Measurements from ENCODE around the gene SORBS2.

The SORBS2 gene

DNA sequence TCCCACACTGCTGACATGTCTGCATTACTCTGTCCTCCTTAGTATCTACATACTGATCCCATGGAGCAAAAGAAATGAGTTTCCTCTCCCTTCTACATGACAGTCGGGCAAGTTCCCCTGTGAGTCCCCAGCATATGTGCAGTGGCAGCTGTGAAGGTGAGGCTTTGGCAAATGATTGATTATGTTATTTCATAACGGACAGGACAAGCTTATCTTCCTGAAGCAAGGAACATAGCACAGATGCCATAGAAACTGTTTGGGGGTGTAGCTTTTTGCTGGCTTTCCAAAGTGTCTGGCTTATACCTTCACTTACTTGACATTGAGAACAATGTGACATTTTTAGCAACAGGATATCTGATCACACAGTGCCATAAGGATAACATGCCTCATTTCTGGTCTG, 139.8 kb downstream of the SORBS2 start:
- DNase-seq (ENCODE audit: low read depth), result no peak

DNA sequence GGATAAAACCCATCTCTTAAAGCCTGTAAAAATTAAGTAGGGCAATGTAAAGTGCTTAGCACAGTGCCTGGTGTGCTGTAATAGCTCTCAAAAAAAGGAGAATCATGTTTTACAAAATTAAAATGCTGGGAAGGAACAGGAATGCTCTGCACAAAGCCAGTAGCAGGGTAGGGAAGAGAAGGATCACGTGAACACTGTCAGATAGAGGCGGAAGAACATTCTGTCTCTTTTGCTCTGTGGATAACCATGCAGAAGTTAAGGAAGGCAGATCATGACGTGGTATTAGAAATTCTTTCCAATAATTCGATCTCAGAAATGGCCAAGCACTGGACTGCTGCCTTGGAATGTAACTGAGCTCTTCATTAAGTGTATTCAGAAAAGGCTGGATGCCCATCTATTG, 140.5 kb downstream of the SORBS2 start:
- DNase-seq (ENCODE audit: low read depth), result no peak

DNA sequence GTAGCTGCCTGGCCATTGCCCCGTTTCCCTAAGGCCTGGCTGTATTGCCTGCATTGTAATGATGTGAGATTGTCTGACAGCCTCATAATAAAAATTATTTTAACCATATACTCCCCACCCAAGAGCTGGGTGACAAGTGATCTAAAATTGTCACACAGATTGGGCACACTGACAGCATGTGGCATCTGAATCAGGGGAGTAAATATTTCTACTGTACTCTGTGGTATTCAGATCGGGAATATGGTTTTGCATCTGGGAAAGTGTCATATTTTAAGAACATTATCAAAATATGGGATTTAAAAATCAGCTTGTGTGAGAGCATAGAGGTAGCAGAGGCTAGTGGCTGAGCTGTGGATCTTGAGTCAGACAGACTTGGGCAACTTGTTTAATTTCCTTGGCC, 140.9 kb downstream of the SORBS2 start:
- no peak for DNase-seq (ENCODE audit: low read depth)

DNA sequence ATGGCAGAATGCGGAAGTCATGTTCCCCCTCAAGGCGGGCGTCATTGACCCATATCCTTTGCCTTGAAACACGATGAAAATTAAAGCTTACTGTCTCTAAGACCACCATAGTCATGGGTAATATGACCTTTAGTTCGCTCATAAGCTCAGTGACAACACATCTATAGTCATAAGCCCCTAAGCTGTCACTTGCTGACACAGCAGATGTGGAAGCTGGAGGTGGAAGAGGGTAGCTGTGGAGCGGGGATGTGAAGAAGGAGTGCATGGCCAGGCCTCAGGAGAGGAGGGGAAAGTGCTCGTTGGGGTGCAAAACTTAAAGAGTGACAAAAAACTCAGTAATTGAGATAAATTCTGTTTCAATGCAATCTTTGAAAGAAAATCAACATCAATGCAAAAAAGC, 142.7 kb downstream of the SORBS2 start:
- DNase-seq (ENCODE audit: low read depth), result no peak

DNA sequence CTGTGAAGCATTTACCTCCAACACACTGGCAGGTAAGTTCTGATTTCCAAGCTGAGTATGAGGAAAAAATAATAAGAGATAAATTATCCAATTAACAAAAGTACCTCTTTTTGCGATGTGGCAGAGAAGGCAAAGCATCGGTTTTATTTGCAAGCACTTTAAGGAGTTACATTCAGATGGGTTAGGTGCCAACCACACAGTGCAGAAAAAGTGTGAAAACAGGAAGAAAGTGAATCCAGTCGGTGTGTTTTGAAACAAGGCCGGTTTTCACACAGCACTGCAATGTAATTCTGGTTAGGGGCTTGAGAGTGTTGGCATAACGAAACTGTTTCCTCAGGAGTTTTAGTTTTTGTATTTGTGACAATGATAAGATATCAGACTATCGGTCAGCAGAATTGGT, 145.8 kb downstream of the SORBS2 start:
- no peak for DNase-seq (ENCODE audit: low read depth)

DNA sequence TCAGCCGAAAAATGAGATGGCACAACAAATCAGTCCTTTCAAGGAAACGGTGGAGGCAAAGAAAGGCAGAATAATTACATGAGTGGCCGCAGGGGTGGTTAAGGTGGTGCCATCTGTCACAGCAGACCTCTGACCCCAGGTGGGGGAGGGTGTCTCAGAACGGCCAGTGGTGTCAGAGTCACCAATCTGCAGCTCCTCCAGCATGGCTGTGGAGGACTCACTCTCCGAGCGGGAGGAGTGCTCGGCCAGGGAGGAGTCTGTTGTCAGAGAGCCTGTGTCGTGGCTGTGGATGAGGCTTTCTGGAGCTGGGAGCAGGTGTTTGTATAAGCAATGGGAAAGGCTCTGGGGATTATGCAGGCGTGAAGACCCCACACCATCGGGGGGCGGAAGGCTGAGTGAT, 146.3 kb downstream of the SORBS2 start:
- DNase-seq (ENCODE audit: low read depth), result no peak

DNA sequence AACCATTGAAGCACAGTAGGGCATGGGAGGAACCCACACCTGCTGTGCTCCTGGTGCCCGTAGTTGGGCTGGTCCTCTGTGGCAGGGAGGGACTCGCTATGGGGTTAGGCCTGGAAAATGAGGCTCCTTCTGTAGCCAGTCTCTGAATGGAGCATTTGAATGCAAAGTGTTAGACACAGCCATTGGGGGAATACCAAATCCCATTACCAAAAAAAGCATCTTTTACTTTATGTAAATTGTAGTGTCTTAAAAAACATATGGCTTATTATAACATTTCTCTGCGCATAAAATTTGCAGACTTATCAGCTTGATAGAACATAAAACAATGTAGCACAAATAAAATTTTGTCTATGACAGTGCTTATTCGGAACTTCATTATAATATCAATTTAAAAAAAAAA, 147.5 kb downstream of the SORBS2 start:
- no peak for DNase-seq (ENCODE audit: low read depth)

DNA sequence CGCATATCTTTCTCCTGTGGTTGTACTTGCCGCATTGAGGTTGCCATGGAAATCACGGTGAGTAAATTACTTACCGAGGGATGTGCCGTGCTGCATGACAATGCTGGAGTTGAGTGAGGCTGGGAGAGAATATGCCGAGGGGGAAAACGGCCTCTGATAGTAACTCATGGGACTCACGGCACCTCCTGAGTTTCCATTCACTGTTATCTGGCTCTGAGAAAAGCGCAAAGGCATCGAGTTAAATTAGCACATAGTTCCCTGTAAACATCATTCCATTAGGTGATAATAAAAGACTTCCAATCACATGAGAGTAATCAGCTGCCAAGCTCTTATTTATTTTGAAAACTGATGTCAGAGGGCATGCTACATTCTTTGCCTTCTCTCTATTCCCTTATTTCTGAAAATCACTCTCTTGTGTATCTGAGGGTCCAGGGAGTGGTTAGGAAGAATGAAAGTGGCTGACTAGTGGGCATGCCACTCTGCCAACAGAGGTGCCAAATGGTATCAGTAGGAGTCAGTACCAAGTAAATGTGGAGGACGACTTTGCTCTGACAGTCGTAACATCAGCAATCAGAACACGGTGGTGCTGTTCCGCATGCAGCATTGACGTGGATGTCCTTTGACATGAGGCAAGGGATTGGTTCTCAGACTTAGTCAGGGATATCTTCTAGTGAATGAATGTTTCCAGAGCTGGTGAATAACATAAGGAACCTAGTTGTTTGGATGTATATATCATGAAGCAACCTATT, 149.8 kb downstream of the SORBS2 start:
- DNase-seq (ENCODE audit: low read depth), result no peak

DNA sequence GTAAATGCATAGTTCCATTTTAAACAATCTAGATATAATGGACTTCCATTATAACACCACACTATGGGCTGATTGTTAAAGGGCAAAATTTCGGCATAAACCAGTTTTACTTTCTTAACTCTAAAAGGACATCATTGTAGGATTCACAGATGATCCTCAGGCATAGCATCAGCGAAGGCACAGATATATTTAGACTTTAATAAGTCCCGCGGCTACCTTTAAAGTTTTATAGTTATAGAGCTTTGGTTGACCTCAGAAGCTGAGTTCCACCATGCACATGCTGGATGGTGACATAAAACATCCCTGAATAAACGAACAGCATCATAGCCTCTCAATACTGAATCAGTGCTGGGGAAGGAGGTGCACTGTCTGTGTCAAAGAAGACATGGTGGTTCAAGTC, 151.7 kb downstream of the SORBS2 start:
- DNase-seq (ENCODE audit: low read depth), result no peak

DNA sequence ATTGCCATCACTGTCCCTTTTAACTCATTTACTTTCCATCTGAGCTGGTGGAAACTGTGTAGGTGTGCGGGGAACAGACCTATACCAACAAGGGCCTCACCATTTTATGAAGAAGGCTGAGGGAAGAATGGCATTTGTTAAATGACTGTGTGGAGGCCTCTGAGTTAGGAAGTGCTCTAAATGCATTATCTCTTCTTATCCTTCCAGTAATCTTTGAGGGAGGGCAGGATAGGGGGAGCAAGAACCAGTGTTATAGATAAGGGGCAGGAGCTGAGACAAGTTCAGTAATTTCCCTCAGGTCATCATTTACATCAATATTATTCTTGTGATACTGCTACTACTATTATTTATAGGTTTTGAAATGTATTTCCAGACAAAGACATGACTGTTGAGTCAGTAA, 154.3 kb downstream of the SORBS2 start:
- no peak for DNase-seq (ENCODE audit: low read depth)

DNA sequence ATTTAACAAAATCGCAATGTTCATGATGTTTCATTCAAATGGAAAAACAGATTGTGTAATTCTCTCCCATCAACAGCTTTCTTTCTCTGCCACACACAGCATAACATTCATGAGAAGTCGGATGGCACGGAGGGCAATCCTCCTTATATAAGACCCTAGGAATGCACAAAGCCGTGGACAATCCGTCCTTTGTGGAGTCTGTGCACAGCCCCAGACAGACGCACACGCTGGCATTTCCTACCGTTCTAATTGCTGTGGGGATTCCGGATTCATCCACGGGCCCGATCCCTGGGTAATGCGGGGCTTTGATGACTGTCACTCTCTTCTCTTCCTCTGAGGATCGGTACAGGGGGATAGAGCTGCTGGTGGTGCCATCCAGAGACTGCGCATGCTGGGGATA, 154.8 kb downstream of the SORBS2 start:
- no peak for DNase-seq (ENCODE audit: low read depth)

DNA sequence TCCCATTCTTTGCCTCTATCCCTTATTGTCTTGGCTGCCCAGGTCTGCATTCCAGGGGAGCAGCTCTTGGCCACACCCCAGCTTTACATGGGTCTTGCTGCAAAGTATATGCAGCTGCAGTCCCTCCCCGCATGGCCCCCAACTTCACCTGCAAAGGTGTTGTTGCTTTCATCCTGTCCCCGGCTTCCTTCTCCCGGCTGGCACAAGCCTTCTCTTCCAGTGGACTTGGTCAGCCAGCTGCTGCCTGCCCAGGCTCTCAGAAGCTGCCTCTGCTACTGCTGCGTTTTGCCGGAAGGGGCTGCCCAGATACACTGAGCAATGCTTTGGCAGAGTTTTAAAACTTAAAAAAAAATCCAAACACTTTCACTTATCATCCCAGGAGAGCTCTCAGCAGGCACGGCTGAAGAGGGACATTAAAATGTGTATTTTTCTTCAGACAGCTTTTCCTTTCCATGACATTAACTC, 155.5 kb downstream of the SORBS2 start:
- DNase-seq (ENCODE audit: low read depth), result no peak

DNA sequence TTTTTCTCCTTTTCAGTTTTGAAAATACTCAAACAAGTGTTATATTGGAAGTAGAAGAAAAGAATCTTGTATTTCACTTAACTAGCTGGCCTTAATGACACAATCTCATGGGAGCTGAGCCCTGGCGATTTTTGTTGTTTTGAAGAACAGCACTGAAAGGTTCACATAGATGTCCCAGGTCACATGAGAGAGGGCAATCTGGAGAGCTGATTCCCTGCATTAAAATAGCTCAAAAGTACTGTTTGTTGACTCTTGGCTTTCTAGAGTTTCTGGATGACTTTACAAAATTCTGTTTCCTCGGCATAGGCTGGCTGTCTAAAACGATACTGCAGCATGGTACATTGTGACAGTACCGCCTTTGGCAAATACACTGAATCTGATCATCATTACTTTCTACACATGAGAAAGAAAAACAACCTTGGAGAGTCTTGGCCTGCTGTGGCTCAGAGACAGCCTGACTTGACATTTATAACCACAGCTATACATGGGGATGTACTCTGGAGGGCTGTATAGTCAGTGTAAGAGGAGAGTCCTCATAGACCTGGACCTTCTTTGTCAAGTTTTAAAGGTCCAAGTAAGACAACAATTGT, 156.9 kb downstream of the SORBS2 start:
- DNase-seq (ENCODE audit: low read depth), result no peak

DNA sequence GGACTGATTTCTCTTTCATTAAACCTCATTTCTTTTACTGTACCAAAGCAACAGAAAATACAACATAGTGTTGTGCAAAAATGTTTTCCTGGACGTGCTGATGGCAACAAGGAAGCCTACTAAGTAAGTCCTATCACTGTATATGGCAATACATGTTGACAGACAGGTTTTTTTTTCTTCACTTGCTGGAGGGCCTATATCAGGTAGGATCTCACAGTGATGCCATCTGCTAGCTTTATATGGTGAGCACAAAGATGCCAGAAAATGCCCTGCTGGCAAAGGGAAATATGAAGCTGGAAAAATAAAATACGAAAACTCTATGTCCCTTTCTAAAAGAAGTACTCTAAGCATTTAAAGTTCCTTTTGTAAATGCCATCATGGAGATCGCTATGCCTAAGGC, 157.7 kb downstream of the SORBS2 start:
- no peak for DNase-seq (ENCODE audit: low read depth)

DNA sequence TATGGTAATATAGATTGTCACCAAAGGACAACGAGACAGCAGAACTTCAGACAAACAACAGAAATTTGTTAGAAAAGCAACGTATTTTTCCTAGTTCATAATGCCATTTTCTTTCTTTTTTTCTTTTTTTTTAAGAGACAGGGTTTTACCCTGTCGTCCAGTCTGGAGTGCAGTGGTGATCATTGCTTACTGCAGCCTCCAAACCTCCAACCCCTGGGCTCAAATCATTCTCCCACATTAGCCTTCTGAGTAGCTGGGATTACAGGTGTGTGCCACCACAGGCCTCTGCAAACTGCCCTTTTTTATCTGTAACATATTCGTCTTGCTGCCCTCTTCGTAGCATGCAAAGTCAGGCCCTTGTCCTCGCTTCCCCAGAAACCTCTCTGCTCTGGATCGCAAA, 160.1 kb downstream of the SORBS2 start:
- no peak for DNase-seq (ENCODE audit: low read depth)

DNA sequence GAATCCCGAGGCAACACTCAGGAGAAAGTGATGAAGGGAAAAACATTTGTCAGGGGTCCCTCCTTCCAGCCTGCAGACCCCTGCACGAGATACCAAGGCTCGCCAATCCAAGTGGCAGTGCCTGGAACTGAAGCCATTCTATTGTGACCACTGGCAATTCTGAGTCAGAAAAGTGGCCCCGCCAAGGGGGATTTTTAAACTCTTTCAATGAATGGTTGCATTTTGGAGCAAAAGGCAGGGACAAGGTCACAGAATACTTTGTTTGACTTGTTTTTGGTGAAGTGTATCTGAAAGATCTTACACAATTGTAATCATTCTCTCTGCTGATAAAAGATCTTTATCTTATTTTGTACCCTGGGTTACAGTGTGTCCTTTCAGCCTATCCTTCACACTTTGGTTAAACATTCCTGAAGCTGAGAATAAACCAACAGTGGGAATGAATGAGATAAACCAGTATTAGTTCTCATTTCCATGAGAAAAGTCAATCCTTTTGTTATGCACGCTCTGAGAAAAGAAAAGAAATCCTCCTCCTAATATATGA, 160.8 kb downstream of the SORBS2 start:
- DNase-seq (ENCODE audit: low read depth), result no peak

DNA sequence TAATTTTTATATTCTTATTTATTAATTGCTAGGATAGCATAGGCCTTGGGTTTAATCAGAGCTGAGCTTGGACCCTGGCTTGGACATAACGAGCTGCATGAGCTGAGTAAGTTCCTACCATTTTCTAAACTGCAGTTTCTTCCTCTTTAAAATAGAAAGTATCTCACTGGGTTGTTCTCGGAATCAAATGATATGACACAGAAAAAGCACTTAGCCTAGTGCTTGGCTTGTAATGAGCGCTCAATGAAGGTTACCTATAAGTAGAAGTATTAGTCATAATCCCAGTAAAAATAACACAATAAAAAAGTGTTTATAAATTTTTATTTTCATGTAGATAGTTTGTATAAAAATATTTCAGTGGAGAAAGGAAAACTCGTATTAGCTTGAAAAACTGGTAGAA, 163.4 kb downstream of the SORBS2 start:
- DNase-seq (ENCODE audit: low read depth), result no peak

DNA sequence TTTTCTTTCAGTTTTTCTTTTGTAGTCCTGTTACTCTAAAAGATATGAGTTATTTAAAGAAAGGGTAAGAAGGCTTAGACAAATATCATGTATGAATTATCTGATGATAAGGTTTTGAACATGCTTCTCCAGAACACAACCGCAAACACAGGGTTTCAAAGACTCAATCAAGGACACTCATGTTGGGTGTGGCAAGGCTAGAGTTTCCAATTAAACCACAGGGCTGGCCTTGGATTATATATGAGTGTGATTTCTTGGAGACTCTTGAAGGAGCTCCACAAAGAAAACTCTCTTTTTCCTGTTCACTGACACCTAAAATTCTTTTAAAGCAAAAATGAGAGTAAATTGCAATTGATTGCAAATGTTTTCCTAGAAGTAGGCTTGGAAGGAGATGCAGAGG, 166.6 kb downstream of the SORBS2 start:
- DNase-seq (ENCODE audit: low read depth), result no peak

DNA sequence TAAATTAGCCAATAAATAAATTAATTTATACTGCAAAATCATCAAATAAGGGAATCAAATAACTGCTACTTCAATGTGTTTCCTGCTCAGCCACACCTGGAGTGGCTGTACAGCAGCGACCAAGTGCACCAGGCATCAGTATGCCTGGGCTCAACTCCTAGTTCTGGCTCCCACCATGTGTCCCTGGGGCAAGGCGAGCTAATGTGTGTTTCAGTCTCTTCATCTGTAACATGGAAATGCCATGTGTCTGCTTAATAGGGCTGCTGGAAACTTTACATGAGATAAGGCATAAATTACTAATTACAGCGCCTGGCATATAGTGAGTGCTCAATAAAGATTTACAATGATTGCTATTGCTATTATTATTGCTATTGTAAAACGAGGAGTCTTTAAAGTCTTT, 167.6 kb downstream of the SORBS2 start:
- no peak for DNase-seq (ENCODE audit: low read depth)

DNA sequence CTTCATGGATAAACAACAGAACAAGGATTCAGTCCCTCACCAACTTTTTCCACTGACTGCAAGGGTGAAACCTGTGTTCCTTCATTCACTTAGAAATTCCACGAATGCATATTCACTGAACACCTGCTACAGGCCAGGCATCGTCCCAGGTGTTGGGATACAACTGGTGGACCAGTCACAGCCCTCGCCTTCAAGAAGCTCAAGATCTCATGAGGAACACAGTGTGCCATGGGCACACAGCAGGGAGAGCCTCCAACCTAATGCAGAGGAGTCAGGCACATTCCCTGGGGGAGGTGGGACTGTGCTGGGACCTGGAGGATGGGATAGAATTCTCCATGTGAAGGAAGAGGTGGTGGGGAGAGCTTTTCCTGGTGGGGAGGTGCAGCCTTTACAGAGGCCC, 169.1 kb downstream of the SORBS2 start:
- DNase-seq (ENCODE audit: low read depth), result no peak

DNA sequence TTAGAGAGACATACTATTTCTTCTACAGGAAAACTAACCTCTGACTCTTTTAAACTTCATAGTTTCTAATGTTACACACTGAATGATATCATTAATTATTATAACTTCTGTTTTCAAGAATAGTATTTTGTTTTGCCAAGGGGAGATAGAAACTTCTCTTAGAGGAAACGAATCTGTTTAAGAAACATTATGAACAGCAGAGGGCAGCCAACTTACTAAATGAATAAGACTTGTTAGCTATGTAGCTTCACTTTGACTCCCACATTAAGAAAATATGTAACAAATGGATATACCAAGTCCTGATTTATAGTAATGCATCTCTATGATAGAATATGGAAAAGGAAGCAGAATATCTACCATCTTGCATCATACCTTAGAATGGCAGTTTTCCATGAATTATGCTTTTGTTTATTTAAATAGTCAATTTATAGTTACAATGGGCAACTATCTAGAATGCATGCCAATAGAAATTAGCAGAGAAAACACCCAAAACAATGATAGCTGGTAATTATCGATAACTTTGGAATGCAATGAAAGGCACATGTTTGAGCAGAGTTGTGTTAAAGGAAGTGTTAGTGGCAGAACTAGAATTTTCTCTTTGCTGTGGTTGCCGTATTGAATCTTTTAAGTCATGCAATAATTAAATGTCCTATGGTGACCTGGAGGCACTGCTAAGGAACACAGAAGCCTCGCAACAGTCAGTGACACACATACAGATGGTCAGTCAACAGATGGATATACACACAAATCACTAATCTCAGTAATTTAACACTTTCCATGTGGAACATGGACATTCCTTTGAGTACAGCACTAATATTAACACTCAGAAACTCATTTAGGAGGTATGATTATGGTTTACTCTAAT, 171.0 kb downstream of the SORBS2 start:
- DNase-seq (ENCODE audit: low read depth), result no peak

DNA sequence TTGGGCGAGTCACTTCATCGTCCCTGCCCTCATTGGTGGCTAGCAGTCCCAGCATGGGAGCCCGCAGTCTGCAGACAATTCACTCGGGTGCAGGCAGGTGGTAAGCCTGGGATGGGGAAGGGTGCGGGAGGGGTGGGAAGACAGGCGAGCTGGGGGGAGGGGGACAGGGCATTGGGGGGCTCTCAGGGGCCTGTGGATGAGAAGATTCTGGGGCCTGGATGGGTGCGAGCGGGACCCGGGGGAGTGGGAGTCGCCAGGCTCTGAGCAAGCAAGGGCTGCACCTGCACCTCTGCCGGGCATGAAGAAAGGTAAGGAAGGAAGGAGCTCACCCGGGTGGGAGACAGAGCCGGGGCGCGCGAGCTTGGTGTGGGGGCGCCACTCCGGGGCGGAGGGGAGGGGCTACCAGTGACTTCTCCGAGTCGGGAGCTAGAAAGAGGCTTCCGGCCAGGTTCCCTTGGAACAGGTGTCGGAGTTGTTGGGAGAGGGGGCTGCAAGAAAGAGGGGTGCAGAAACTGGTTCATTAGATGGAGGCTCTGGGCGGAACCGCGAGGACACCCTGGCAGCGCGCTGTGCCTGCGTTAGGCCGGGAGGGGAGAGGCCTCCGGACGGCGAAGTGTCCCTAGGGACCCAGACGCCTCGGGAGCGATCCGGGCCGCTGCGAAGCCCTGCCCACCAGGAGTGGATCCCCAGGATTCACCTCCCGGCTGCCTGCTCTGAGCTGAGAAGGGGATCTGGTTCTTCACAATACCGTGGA, 173.3 kb downstream of the SORBS2 start:
- DNase-seq (ENCODE audit: low read depth), result no peak

Data from activated T-cell treated with anti-CD3 and anti-CD28 coated beads for 48 hours (primary cell).